Naive thymus-derived CD4-positive, alpha-beta T cell (primary cell): ENCODE data around the gene SEZ6. TPM values are rescaled to one million over a fixed set of nuclear protein-coding genes. Genes with fewer than 3 reads are reported as not detected.

Source experiments
- ATAC-seq: fragments of 150-1000 bp; cut with Tn5 transposase; 2 replicates; pipeline ENCODE4 v1.10.0; 2021; ENCODE audit warnings: mild to moderate bottlenecking, moderate library complexity
- CTCF ChIA-PET: fragments of 350-600 bp; sonication (Branson Sonifier 250); formaldehyde crosslinking; loops from one replicate; lab custom pipeline; 2021; ENCODE audit warnings: antibody characterized with exemption; lab: Charles Lee
- POLR2A ChIA-PET: fragments of 350-600 bp; sonication (Branson Sonifier 250); formaldehyde crosslinking; loops from one replicate; lab custom pipeline; 2021; ENCODE audit warnings: antibody characterized with exemption, inconsistent platforms; lab: Charles Lee
- DNase-seq, 9 donors: peaks; one replicate each; pipeline versions ENCODE4 v3.0.0 to v3.0.0-alpha.2; 2020 to 2022; ENCODE audit warnings: mixed read lengths in 1 of 9
- H3K27ac ChIP-seq: one replicate; pipeline ENCODE4 v1.7.0; 2013; ENCODE audit warnings: mild to moderate bottlenecking, low read depth, low read length, moderate library complexity
- H3K27me3 ChIP-seq, 2 donors: one replicate each; pipeline ENCODE4 v1.7.0; 2013; ENCODE audit warnings: low read length in 2 of 2, mild to moderate bottlenecking in 2 of 2, moderate library complexity in 2 of 2; ENCODE audit not compliant: control insufficient read depth in 2 of 2, insufficient read depth in 2 of 2
- H3K36me3 ChIP-seq, 3 experiments: 1 replicate in 2 of 3; 2 replicates in 1 of 3; pipeline ENCODE4 v1.7.0; 2013; ENCODE audit warnings: low read length in 3 of 3, mild to moderate bottlenecking in 3 of 3, moderate library complexity in 1 of 3; ENCODE audit not compliant: insufficient read depth in 3 of 3, control insufficient read depth in 2 of 3
- H3K4me1 ChIP-seq, 2 donors: one replicate each; pipeline ENCODE4 v1.7.0; 2013; ENCODE audit warnings: low read length in 2 of 2, mild to moderate bottlenecking in 2 of 2, moderate library complexity in 1 of 2; ENCODE audit not compliant: control insufficient read depth in 2 of 2, insufficient read depth in 2 of 2
- H3K4me3 ChIP-seq: 2 replicates; pipeline ENCODE4 v1.7.0; 2013; ENCODE audit warnings: mild to moderate bottlenecking, low read length
- H3K9me3 ChIP-seq, 3 experiments: 1 replicate in 2 of 3; 2 replicates in 1 of 3; pipeline ENCODE4 v1.7.0; 2013; ENCODE audit warnings: low read length in 3 of 3; ENCODE audit not compliant: control insufficient read depth in 2 of 3
- H3K27ac Mint-ChIP-seq, 9 donors: one replicate each; pipeline ENCODE4 v1.8.0; 2020 to 2022; ENCODE audit warnings: mixed read lengths in 9 of 9, mild to moderate bottlenecking in 8 of 9, moderate library complexity in 5 of 9, inconsistent platforms in 2 of 9
- H3K27me3 Mint-ChIP-seq, 5 donors: one replicate each; pipeline ENCODE4 v1.8.0; 2021 to 2022; ENCODE audit warnings: mixed read lengths in 5 of 5, mild to moderate bottlenecking in 1 of 5
- H3K36me3 Mint-ChIP-seq, 5 donors: one replicate each; pipeline ENCODE4 v1.8.0; 2020 to 2022; ENCODE audit warnings: mixed read lengths in 5 of 5, mild to moderate bottlenecking in 3 of 5, inconsistent platforms in 1 of 5
- H3K4me1 Mint-ChIP-seq, 7 donors: one replicate each; pipeline ENCODE4 v1.8.0; 2020 to 2022; ENCODE audit warnings: mixed read lengths in 7 of 7, mild to moderate bottlenecking in 3 of 7, inconsistent platforms in 1 of 7
- H3K4me3 Mint-ChIP-seq, 10 donors: one replicate each; pipeline ENCODE4 v1.8.0; 2020 to 2022; ENCODE audit warnings: mild to moderate bottlenecking in 10 of 10, mixed read lengths in 10 of 10, moderate library complexity in 6 of 10, inconsistent platforms in 2 of 10
- H3K9me3 Mint-ChIP-seq, 11 donors: one replicate each; pipeline ENCODE4 v1.8.0; 2020 to 2022; ENCODE audit warnings: mixed read lengths in 11 of 11, mild to moderate bottlenecking in 4 of 11, inconsistent platforms in 1 of 11, moderate library complexity in 1 of 11
- intact Hi-C, 2 donors: fragments of 100-400 bp; cut with micrococcal nuclease; formaldehyde crosslinking; loops; one replicate each; pipeline ENCODE4 v1.15.1; 2023
- polyA plus RNA-seq, 2 donors: library from polyadenylated mRNA; unstranded; fragments of 300-500 nt; fragmentation: Illumina TruSeq; gene quantifications; one replicate each; pipeline ENCODE4 v1.2.3, GENCODE V29; 2021
- total RNA-seq, 6 experiments: library from RNA in 5 of 6; stranded (reverse) in 5 of 6; gene quantifications; 1 replicate in 5 of 6; 2 replicates in 1 of 6; pipeline ENCODE4 v1.2.3 and lab custom pipeline; 2021 to 2026

Gene SEZ6
- total and polyA plus RNA-seq, 7 experiments from 2014 or later = 0.40 to 2.0 (median 0.64) TPM; not detected in 3

- ChIA-PET POLR2A (interaction anchor here (0.8 to 5.2 kb wide), 16 partner anchors 8 to 590 kb away, joined by 3 to 93 read pairs (median 5); partner anchors contain the start of genes FAM222B, PHF12 and RPL23A), CTCF (interaction anchor here (0.9 to 1.7 kb wide), 7 partner anchors 8 to 200 kb away, joined by 3 to 8 read pairs (median 4); partner anchors contain the start of gene PHF12)
- Histone ChIP-seq H3K27ac (peak overlapping the region; percentile 88), H3K4me3 (no peak overlapping the region), H3K36me3 (peaks cover 12 to 30% (median 12%) of the 10 kb centered on the region in 3 experiments), H3K27me3 (no peaks in the 10 kb centered on the region), H3K9me3 (no peaks in the 10 kb centered on the region), H3K4me1 (peaks cover 26 to 38% of the 10 kb centered on the region in 2 donors)
- intact Hi-C loops = loop anchor here (1.0 to 2.0 kb wide), 7 partner anchors 10 to 264 kb away; partner anchors contain the start of genes DHRS13 (in 1 of the 2), PHF12 (in 1 of the 2), SUPT6H (in 1 of the 2) and TRAF4 (in 1 of the 2)
- DNase-seq (no peak), ATAC-seq (peak; percentile 21)
- Mint-ChIP-seq H3K27ac (peak overlapping the region; percentile 93 to 99 (median 96)), H3K9me3 (peaks cover 0 to 5% (median 0%) of the 10 kb centered on the region in 11 donors), H3K4me3 (peak overlapping the region; percentile 34 to 82 (median 60)), H3K4me1 (peaks cover 35 to 67% (median 54%) of the 10 kb centered on the region in 7 donors), H3K36me3 (peaks cover 0 to 63% (median 40%) of the 10 kb centered on the region in 5 donors), H3K27me3 (no peaks in the 10 kb centered on the region)
These were observed 79.5 kb downstream of the SEZ6 start for GRCh38 chr17:28926366-28926765.

GRCh38 chr17:28925912-28926365, 79.9 kb downstream of the SEZ6 start:
- no peaks in the 10 kb centered on the region for H3K27me3 Mint-ChIP-seq
- H3K9me3 Mint-ChIP-seq = peaks cover 0 to 5% (median 0%) of the 10 kb centered on the region in 11 donors
- peak overlapping the region; percentile 93 to 99 (median 96) for H3K27ac Mint-ChIP-seq
- CTCF ChIA-PET = interaction anchor here (0.5 to 1.7 kb wide), 9 partner anchors 8 to 199 kb away, joined by 3 to 8 read pairs (median 3); no protein-coding TSS in a partner anchor
- peak overlapping the region; percentile 88 for H3K27ac ChIP-seq
- intact Hi-C loops = loop anchor here (1.0 to 2.0 kb wide), 7 partner anchors 10 to 264 kb away; partner anchors contain the start of genes DHRS13 (in 1 of the 2), PHF12 (in 1 of the 2), SUPT6H (in 1 of the 2) and TRAF4 (in 1 of the 2)
- H3K4me3 ChIP-seq = peak overlapping the region; percentile 31
- ATAC-seq = peak; percentile 96
- POLR2A ChIA-PET = interaction anchor here (0.6 to 5.2 kb wide), 20 partner anchors 8 to 376 kb away, joined by 3 to 93 read pairs (median 4); partner anchors contain the start of genes FAM222B, PHF12 and RPL23A
- no peaks in the 10 kb centered on the region for H3K9me3 ChIP-seq
- H3K36me3 Mint-ChIP-seq = peaks cover 0 to 65% (median 42%) of the 10 kb centered on the region in 5 donors
- peaks cover 35 to 65% (median 54%) of the 10 kb centered on the region in 7 donors for H3K4me1 Mint-ChIP-seq
- DNase-seq = peak in 7 of 9 donors; percentile 66 to 89 (median 82)
- peaks cover 26 to 38% of the 10 kb centered on the region in 2 donors for H3K4me1 ChIP-seq
- no peaks in the 10 kb centered on the region for H3K27me3 ChIP-seq
- peaks cover 13 to 35% (median 16%) of the 10 kb centered on the region in 3 experiments for H3K36me3 ChIP-seq
- peak overlapping the region; percentile 34 to 82 (median 60) for H3K4me3 Mint-ChIP-seq

- intact Hi-C loops = no loop called here
- POLR2A ChIA-PET = interaction anchor here (1.6 to 2.7 kb wide), 3 partner anchors 17 to 31 kb away, joined by 4 to 7 read pairs (median 7); partner anchors contain the start of gene PHF12
- no peaks in the 10 kb centered on the region for H3K27me3 ChIP-seq
- CTCF ChIA-PET = interaction anchor here (0.5 to 8.2 kb wide), 2 partner anchors 157 to 297 kb away, joined by 3 to 54 read pairs; no protein-coding TSS in a partner anchor
- Mint-ChIP-seq H3K4me3 (no peak overlapping the region), H3K9me3 (peaks cover 0 to 2% (median 0%) of the 10 kb centered on the region in 11 donors), H3K27ac (peak overlapping the region in 7 of 9 donors; percentile 16 to 78 (median 60)), H3K4me1 (peaks cover 3 to 23% (median 17%) of the 10 kb centered on the region in 7 donors), H3K36me3 (peaks cover 7 to 67% (median 33%) of the 10 kb centered on the region in 5 donors), H3K27me3 (no peaks in the 10 kb centered on the region)
- no peak for ATAC-seq
- H3K36me3 ChIP-seq = peaks cover 52 to 87% (median 55%) of the 10 kb centered on the region in 3 experiments
- H3K4me1 ChIP-seq = peaks cover 2 to 9% of the 10 kb centered on the region in 2 donors
- H3K9me3 ChIP-seq = no peaks in the 10 kb centered on the region
- no peak for DNase-seq
- no peak overlapping the region for H3K4me3 ChIP-seq
- no peak overlapping the region for H3K27ac ChIP-seq
These were observed 85.6 kb downstream of the SEZ6 start for GRCh38 chr17:28920201-28920600.

- Histone ChIP-seq H3K27me3 (no peaks in the 10 kb centered on the region), H3K4me1 (no peaks in the 10 kb centered on the region), H3K9me3 (no peaks in the 10 kb centered on the region), H3K4me3 (no peak overlapping the region), H3K27ac (no peak overlapping the region), H3K36me3 (peaks cover 55 to 90% (median 58%) of the 10 kb centered on the region in 3 experiments)
- DNase-seq (no peak), ATAC-seq (no peak)
- Mint-ChIP-seq H3K27ac (peak overlapping the region in 5 of 9 donors; percentile 36 to 82 (median 46)), H3K36me3 (peaks cover 12 to 56% (median 27%) of the 10 kb centered on the region in 5 donors), H3K9me3 (peaks cover 0 to 2% (median 0%) of the 10 kb centered on the region in 11 donors), H3K4me3 (no peak overlapping the region), H3K27me3 (no peaks in the 10 kb centered on the region), H3K4me1 (peaks cover 0 to 10% (median 6%) of the 10 kb centered on the region in 7 donors)
- intact Hi-C loops = loop anchor here in 1 of 2 donors (5.0 kb wide), 1 partner anchor 34 kb away; the partner anchor contains the start of gene PHF12
- CTCF ChIA-PET = interaction anchor here (0.9 to 8.2 kb wide), 8 partner anchors 8 to 271 kb away, joined by 3 to 54 read pairs (median 4); partner anchors contain the start of gene TLCD1
- POLR2A ChIA-PET = interaction anchor here (0.8 to 3.2 kb wide), 2 partner anchors 12 to 32 kb away, joined by 3 to 12 read pairs; no protein-coding TSS in a partner anchor
These were observed 87.5 kb downstream of the SEZ6 start for GRCh38 chr17:28918295-28918694.

- DNase-seq (no peak), ATAC-seq (no peak)
- Mint-ChIP-seq H3K4me1 (peaks cover 0 to 9% (median 6%) of the 10 kb centered on the region in 7 donors), H3K36me3 (peaks cover 12 to 56% (median 22%) of the 10 kb centered on the region in 5 donors), H3K27me3 (no peaks in the 10 kb centered on the region), H3K4me3 (no peak overlapping the region), H3K27ac (peak overlapping the region in 5 of 9 donors; percentile 16 to 46 (median 37)), H3K9me3 (peaks cover 0 to 2% (median 0%) of the 10 kb centered on the region in 11 donors)
- Histone ChIP-seq H3K4me1 (no peaks in the 10 kb centered on the region), H3K4me3 (no peak overlapping the region), H3K9me3 (no peaks in the 10 kb centered on the region), H3K36me3 (peaks cover 56 to 94% (median 64%) of the 10 kb centered on the region in 3 experiments), H3K27ac (peak overlapping the region; percentile 15), H3K27me3 (no peaks in the 10 kb centered on the region)
- intact Hi-C loops = loop anchor here (2.0 to 5.0 kb wide), 2 partner anchors 35 to 191 kb away; partner anchors contain the start of genes PHF12 (in 1 of the 2) and TLCD1 (in 1 of the 2)
- POLR2A ChIA-PET = interaction anchor here (0.6 to 3.2 kb wide), 4 partner anchors 12 to 33 kb away, joined by 3 to 12 read pairs (median 4); no protein-coding TSS in a partner anchor
- CTCF ChIA-PET = interaction anchor here (0.9 to 8.2 kb wide), 6 partner anchors 9 to 191 kb away, joined by 3 to 54 read pairs (median 8); partner anchors contain the start of gene TLCD1
These were observed 88.4 kb downstream of the SEZ6 start for GRCh38 chr17:28917465-28917864.
